HEK293 (cell line): Measurements from ENCODE around the gene SH3GLB1.
"Not testable (repeated sequence)": the region's sequence is repeated elsewhere in the genome, so short reads cannot be mapped to it uniquely, and the experiment has no call there.

Experiments
- YY1 ChIP-seq: fragments of 450-650 bp; formaldehyde crosslinking; IDR thresholded peaks from 2 replicates; pipeline ENCODE4 v1.5.1; 2018; ENCODE audit warnings: missing biosample characterization, missing genetic modification characterization
- ZNF10 ChIP-seq: fragments of 450-650 bp; formaldehyde crosslinking; IDR thresholded peaks from 2 replicates; pipeline ENCODE4 v1.5.1; 2017; ENCODE audit warnings: missing biosample characterization, missing genetic modification characterization

- TF ChIP-seq ZNF10 (tag by site-specific recombination); YY1: not testable (repeated sequence)
Observed at GRCh38 chr1:86658381-86658780, 46.0 kb upstream of the SH3GLB1 start.
